OCI-LY1 (cell line): ENCODE results near the gene PPP1R14C.

Experiments used
- H2AFZ ChIP-seq: fragments of 200-600 bp; sonication (generic), shearing (Covaris generic); 2 replicates; pipeline ENCODE4 v1.6.0; 2014; ENCODE audit warnings: antibody characterized with exemption, mild to moderate bottlenecking, low read length
- H3F3A ChIP-seq: fragments of 200-600 bp; sonication (generic), shearing (Covaris generic); 2 replicates; pipeline ENCODE4 v1.6.0; 2014; ENCODE audit warnings: mild to moderate bottlenecking, antibody characterized with exemption, low read length, moderate library complexity; ENCODE audit not compliant: insufficient read depth
- H3K27ac ChIP-seq: fragments of 200-600 bp; sonication (generic); 2 replicates; pipeline ENCODE4 v1.5.1; 2014; ENCODE audit warnings: low read length, mixed run types, mild to moderate bottlenecking, low read depth; ENCODE audit not compliant: poor library complexity, severe bottlenecking
- H3K27me3 ChIP-seq: fragments of 200-600 bp; sonication (generic); 2 replicates; pipeline ENCODE4 v1.6.0; 2014; ENCODE audit warnings: antibody characterized with exemption, mild to moderate bottlenecking, low read length, moderate library complexity; ENCODE audit not compliant: insufficient read depth
- H3K36me3 ChIP-seq: fragments of 200-600 bp; sonication (generic); 2 replicates; pipeline ENCODE4 v1.6.1; 2014; ENCODE audit warnings: mild to moderate bottlenecking, antibody characterized with exemption, low read length, moderate library complexity, mixed read lengths; ENCODE audit not compliant: insufficient read depth
- H3K4me1 ChIP-seq: fragments of 200-600 bp; sonication (generic); 2 replicates; pipeline ENCODE4 v1.5.1; 2014; ENCODE audit warnings: mild to moderate bottlenecking, low read length, moderate library complexity; ENCODE audit not compliant: insufficient read depth, severe bottlenecking
- H3K4me2 ChIP-seq: fragments of 200-600 bp; sonication (generic), shearing (Covaris generic); 2 replicates; pipeline ENCODE4 v1.6.1; 2014; ENCODE audit warnings: low read length
- H3K4me3 ChIP-seq: fragments of 200-600 bp; sonication (generic); 2 replicates; pipeline ENCODE4 v1.5.1; 2014; ENCODE audit warnings: low read length, low read depth, mild to moderate bottlenecking, mixed read lengths; ENCODE audit not compliant: poor library complexity, severe bottlenecking
- H3K79me2 ChIP-seq: fragments of 200-600 bp; shearing (Covaris generic); 2 replicates; pipeline ENCODE4 v1.6.1; 2016; ENCODE audit warnings: mixed run types, low read length, mixed read lengths; ENCODE audit not compliant: insufficient read depth
- H3K9ac ChIP-seq: fragments of 200-600 bp; sonication (generic), shearing (Covaris generic); 2 replicates; pipeline ENCODE4 v1.6.1; 2014; ENCODE audit warnings: mild to moderate bottlenecking, low read length, mixed read lengths
- H3K9me2 ChIP-seq: fragments of 200-600 bp; sonication (generic), shearing (Covaris generic); 2 replicates; pipeline ENCODE4 v1.6.1; 2014; ENCODE audit warnings: low read depth, mild to moderate bottlenecking, low read length, mixed read lengths
- H3K9me3 ChIP-seq: fragments of 200-600 bp; shearing (Covaris generic); 2 replicates; pipeline ENCODE4 v1.6.1; 2014; ENCODE audit warnings: low read length, mixed read lengths
- H4K20me1 ChIP-seq: fragments of 200-600 bp; sonication (generic), shearing (Covaris generic); 2 replicates; pipeline ENCODE4 v1.6.0; 2016; ENCODE audit warnings: mild to moderate bottlenecking, low read length; ENCODE audit not compliant: insufficient read depth
- CTCF ChIP-seq: fragments of 200-600 bp; sonication (generic), shearing (Covaris generic); IDR thresholded peaks from 2 replicates; pipeline ENCODE4 v1.5.1; 2017; ENCODE audit warnings: mild to moderate bottlenecking, antibody characterized with exemption, low read length, moderate library complexity, mixed read lengths
- EZH2 ChIP-seq: fragments of 200-600 bp; sonication (generic), shearing (Covaris generic); IDR thresholded peaks from 2 replicates; pipeline ENCODE4 v1.8.0; 2017; ENCODE audit warnings: borderline replicate concordance, mixed run types, mild to moderate bottlenecking, antibody characterized with exemption, low read length, moderate library complexity, mixed read lengths

Gene PPP1R14C

GRCh38 chr6:150266963-150267685, 124.3 kb downstream of the PPP1R14C start:
- Histone ChIP-seq H3K9me2 (no peaks in the 10 kb centered on the region), H4K20me1 (no peaks in the 10 kb centered on the region), H3K79me2 (no peaks in the 10 kb centered on the region), H3K9me3 (no peaks in the 10 kb centered on the region), H3K27me3 (peaks cover 4% of the 10 kb centered on the region; the same call in 1 of the 2 replicates), H3K27ac (no peak overlapping the region), H3K4me3 (no peak overlapping the region), H3K4me2 (no peak overlapping the region), H3K4me1 (no peaks in the 10 kb centered on the region), H3K36me3 (no peaks in the 10 kb centered on the region), H3K9ac (no peak overlapping the region), H2AFZ (no peak overlapping the region), H3F3A (no peaks in the 10 kb centered on the region)
- TF ChIP-seq CTCF: no peak
- no peak for TF ChIP-seq EZH2

GRCh38 chr6:150267686-150268561, 125.1 kb downstream of the PPP1R14C start:
- Histone ChIP-seq H3K27ac (no peak overlapping the region), H2AFZ (no peak overlapping the region), H3K4me1 (no peaks in the 10 kb centered on the region), H3K4me3 (no peak overlapping the region), H4K20me1 (no peaks in the 10 kb centered on the region), H3K9ac (no peak overlapping the region), H3K27me3 (peaks cover 4% of the 10 kb centered on the region; the same call in 1 of the 2 replicates), H3K36me3 (no peaks in the 10 kb centered on the region), H3K4me2 (no peak overlapping the region), H3K9me2 (no peaks in the 10 kb centered on the region), H3K9me3 (no peaks in the 10 kb centered on the region), H3F3A (no peaks in the 10 kb centered on the region), H3K79me2 (no peaks in the 10 kb centered on the region)
- TF ChIP-seq EZH2: no peak
- no peak for TF ChIP-seq CTCF

GRCh38 chr6:150269130-150269856, 126.4 kb downstream of the PPP1R14C start:
- no peak overlapping the region for H3K4me3 ChIP-seq
- H3K27ac ChIP-seq: no peak overlapping the region
- H3K79me2 ChIP-seq: no peaks in the 10 kb centered on the region
- no peak overlapping the region for H3K9ac ChIP-seq
- H3K9me2 ChIP-seq: no peaks in the 10 kb centered on the region
- H3K9me3 ChIP-seq: no peaks in the 10 kb centered on the region
- H2AFZ ChIP-seq: no peak overlapping the region
- TF ChIP-seq EZH2 (no peak), CTCF (no peak)
- peaks cover 4% of the 10 kb centered on the region; the same call in 1 of the 2 replicates for H3K27me3 ChIP-seq
- H3F3A ChIP-seq: no peaks in the 10 kb centered on the region
- H4K20me1 ChIP-seq: no peaks in the 10 kb centered on the region
- H3K4me1 ChIP-seq: no peaks in the 10 kb centered on the region
- no peak overlapping the region for H3K4me2 ChIP-seq
- no peaks in the 10 kb centered on the region for H3K36me3 ChIP-seq
